ENCODE data around the gene TIMM23. TPM values are rescaled to one million over a fixed set of nuclear protein-coding genes. Genes with fewer than 3 reads are reported as not detected.
"Not testable (repeated sequence)": the region's sequence is repeated elsewhere in the genome, so short reads cannot be mapped to it uniquely, and the experiment has no call there.

Gene TIMM23
- total and polyA plus RNA-seq, 2 donors (not counting 3 experiments of a cell fraction or from before 2014, with no cell fraction given): 78.1 to 94.6 TPM

DNA sequence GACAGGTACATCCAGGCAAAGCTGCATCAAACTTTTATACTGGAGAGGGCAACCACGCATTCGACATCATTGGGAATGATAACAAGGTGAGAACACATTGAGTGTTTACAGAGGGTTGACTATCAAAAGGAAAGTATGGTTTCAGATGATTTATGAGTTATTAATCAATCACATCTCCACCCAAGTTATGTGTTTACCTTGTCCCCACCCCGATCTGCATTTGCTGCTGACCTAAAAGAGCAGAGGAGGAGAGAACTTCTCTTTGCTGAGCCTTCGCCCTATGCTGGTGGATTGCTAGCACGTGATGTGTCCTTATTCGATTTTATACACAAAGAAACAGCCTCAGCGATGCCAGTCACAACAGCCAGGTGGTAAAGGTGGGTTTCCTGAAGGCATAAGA, 74.0 kb downstream of the TIMM23 start, which contains the start of gene MSMB:
Gene MSMB (minus strand): TSS at position 9 of the 400 bp plus-strand sequence. CDS start 32 bp downstream, outside the sequence.
- Histone ChIP-seq H3K36me3 (ENCODE audit: control insufficient read depth in 2 of 2, extremely low read depth in 1 of 2, insufficient read depth in 2 of 2, low read length in 2 of 2) (no peaks in the 10 kb centered on the region), H2AFZ (ENCODE audit: low read depth, low read length) (no peak within 1 kb of the TSS), H3K27ac (ENCODE audit: insufficient read depth, low read depth, low read length) (no peak within 1 kb of the TSS), H3K9me1 (replicated peaks; ENCODE audit: control insufficient read depth, extremely low read depth, insufficient read depth, low read length) (no peaks in the 10 kb centered on the region), H3K9me3 (replicated peaks; ENCODE audit: control insufficient read depth, insufficient read depth, low read length) (no peaks in the 10 kb centered on the region), H3K4me1 (ENCODE audit: control insufficient read depth, extremely low read depth, insufficient read depth, low read length) (no peaks in the 10 kb centered on the region), H3K4me3 (replicated peaks in 1 of 3; ENCODE audit: insufficient read depth in 1 of 3, low read depth in 1 of 3, low read length in 3 of 3) (no peak within 1 kb of the TSS), H4K20me1 (replicated peaks; ENCODE audit: control insufficient read depth, extremely low read depth, insufficient read depth, low read length) (no peaks in the 10 kb centered on the region), H3K27me3 (ENCODE audit: control insufficient read depth in 2 of 2, insufficient read depth in 2 of 2, low read length in 2 of 2) (peaks cover 7 to 10% of the 10 kb centered on the region in 2 experiments), H3K9ac (replicated peaks; ENCODE audit: extremely low read depth, insufficient read depth, low read length) (no peak within 1 kb of the TSS), H3K4me2 (ENCODE audit: insufficient read depth, low read length) (no peak within 1 kb of the TSS), H3K79me2 (ENCODE audit: control insufficient read depth, insufficient read depth, low read length) (no peaks in the 10 kb centered on the region)
- CTCF ChIA-PET: no interaction called here
- BruUV-seq (replicated peaks): no TSS peak
- DNase-seq (ENCODE audit: low read depth, low spot score): no peak
- FAIRE-seq: no peak
- dilution Hi-C loops (cut with MboI; ENCODE audit: extremely low pct_ligation_motif_present, low sequenced_read_pairs) (no loop called here), intact Hi-C loops (cut with micrococcal nuclease) (no loop called here)
- TF ChIP-seq POLR2AphosphoS5 (IDR thresholded peaks at IDR 0.05; ENCODE audit: insufficient read depth, low read depth, low read length): no peak
- TF ChIP-seq EZH2 (IDR thresholded peaks at IDR 0.05; ENCODE audit: borderline replicate concordance, low read depth, low read length, severe bottlenecking): no peak
- POLR2A ChIA-PET: no interaction called here

DNA sequence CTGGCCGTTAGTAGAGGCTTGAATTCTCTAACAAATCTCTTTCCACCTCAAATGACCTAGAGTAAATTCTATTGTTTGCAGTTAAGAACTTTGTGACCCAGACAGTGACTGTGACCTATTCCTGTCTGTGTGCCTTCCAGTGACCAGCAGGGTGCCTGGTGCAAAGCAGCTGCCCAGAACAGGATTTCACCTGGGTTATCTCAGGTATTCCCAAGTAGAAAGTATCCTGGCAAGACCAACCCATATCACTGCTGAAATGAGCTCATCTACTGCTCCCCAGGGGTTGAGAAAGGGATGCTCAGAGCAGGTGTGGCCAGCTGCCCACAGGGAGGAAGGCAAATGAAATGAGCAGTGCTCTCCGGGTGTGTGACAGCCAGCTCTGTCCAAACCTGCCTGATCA, 75.9 kb downstream of the TIMM23 start:
- H3K9me3 ChIP-seq (replicated peaks; ENCODE audit: control insufficient read depth, insufficient read depth, low read length): no peaks in the 10 kb centered on the region
- no peak overlapping the region for H3K4me3 ChIP-seq (replicated peaks in 1 of 3; ENCODE audit: insufficient read depth in 1 of 3, low read depth in 1 of 3, low read length in 3 of 3)
- TF ChIP-seq EZH2 (IDR thresholded peaks at IDR 0.05; ENCODE audit: borderline replicate concordance, low read depth, low read length, severe bottlenecking) (no peak), GATA2 (IDR thresholded peaks at IDR 0.05; ENCODE audit: insufficient read depth, insufficient read length, low read depth, low read length) (no peak), POLR2A (IDR thresholded peaks at IDR 0.05; ENCODE audit: low read depth, low read length) (no peak), FOS (IDR thresholded peaks at IDR 0.05; ENCODE audit: borderline replicate concordance, insufficient read depth, low read length) (no peak), JUN (IDR thresholded peaks at IDR 0.05; ENCODE audit: borderline replicate concordance, insufficient read depth, insufficient read length, low read depth) (no peak), MYC (IDR thresholded peaks at IDR 0.05; ENCODE audit: low read depth, low read length) (no peak), POLR2AphosphoS5 (IDR thresholded peaks at IDR 0.05; ENCODE audit: insufficient read depth, low read depth, low read length) (no peak)
- TF ChIP-seq, protein P1, sequence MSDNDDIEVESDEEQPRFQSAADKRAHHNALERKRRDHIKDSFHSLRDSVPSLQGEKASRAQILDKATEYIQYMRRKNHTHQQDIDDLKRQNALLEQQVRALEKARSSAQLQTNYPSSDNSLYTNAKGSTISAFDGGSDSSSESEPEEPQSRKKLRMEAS (IDR thresholded peaks at IDR 0.05; ENCODE audit: insufficient read depth, insufficient read length): no peak
- TF ChIP-seq, protein P2, sequence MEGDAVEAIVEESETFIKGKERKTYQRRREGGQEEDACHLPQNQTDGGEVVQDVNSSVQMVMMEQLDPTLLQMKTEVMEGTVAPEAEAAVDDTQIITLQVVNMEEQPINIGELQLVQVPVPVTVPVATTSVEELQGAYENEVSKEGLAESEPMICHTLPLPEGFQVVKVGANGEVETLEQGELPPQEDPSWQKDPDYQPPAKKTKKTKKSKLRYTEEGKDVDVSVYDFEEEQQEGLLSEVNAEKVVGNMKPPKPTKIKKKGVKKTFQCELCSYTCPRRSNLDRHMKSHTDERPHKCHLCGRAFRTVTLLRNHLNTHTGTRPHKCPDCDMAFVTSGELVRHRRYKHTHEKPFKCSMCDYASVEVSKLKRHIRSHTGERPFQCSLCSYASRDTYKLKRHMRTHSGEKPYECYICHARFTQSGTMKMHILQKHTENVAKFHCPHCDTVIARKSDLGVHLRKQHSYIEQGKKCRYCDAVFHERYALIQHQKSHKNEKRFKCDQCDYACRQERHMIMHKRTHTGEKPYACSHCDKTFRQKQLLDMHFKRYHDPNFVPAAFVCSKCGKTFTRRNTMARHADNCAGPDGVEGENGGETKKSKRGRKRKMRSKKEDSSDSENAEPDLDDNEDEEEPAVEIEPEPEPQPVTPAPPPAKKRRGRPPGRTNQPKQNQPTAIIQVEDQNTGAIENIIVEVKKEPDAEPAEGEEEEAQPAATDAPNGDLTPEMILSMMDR (IDR thresholded peaks at IDR 0.05; ENCODE audit: extremely low read depth in 1 of 2, insufficient read depth in 1 of 2, low read depth in 1 of 2, low read length in 2 of 2): no peak
- DNase-seq (ENCODE audit: low read depth, low spot score): no peak
- no peak overlapping the region for H3K9ac ChIP-seq (replicated peaks; ENCODE audit: extremely low read depth, insufficient read depth, low read length)
- no peaks in the 10 kb centered on the region for H4K20me1 ChIP-seq (replicated peaks; ENCODE audit: control insufficient read depth, extremely low read depth, insufficient read depth, low read length)
- POLR2A ChIA-PET: no interaction called here
- H3K36me3 ChIP-seq (ENCODE audit: control insufficient read depth in 2 of 2, extremely low read depth in 1 of 2, insufficient read depth in 2 of 2, low read length in 2 of 2): no peaks in the 10 kb centered on the region
- CTCF ChIA-PET: no interaction called here
- H3K9me1 ChIP-seq (replicated peaks; ENCODE audit: control insufficient read depth, extremely low read depth, insufficient read depth, low read length): no peaks in the 10 kb centered on the region
- FAIRE-seq: no peak
- H3K4me1 ChIP-seq (ENCODE audit: control insufficient read depth, extremely low read depth, insufficient read depth, low read length): no peaks in the 10 kb centered on the region
- intact Hi-C loops (cut with micrococcal nuclease): no loop called here
- H3K27ac ChIP-seq (ENCODE audit: insufficient read depth, low read depth, low read length): no peak overlapping the region
- no peaks in the 10 kb centered on the region for H3K79me2 ChIP-seq (ENCODE audit: control insufficient read depth, insufficient read depth, low read length)
- no peak overlapping the region for H3K4me2 ChIP-seq (ENCODE audit: insufficient read depth, low read length)
- dilution Hi-C loops (cut with MboI; ENCODE audit: extremely low pct_ligation_motif_present, low sequenced_read_pairs): no loop called here
- no peak overlapping the region for H2AFZ ChIP-seq (ENCODE audit: low read depth, low read length)
- BruUV-seq (replicated peaks): no TSS peak
- peaks cover 0 to 8% of the 10 kb centered on the region in 2 experiments for H3K27me3 ChIP-seq (ENCODE audit: control insufficient read depth in 2 of 2, insufficient read depth in 2 of 2, low read length in 2 of 2)

DNA sequence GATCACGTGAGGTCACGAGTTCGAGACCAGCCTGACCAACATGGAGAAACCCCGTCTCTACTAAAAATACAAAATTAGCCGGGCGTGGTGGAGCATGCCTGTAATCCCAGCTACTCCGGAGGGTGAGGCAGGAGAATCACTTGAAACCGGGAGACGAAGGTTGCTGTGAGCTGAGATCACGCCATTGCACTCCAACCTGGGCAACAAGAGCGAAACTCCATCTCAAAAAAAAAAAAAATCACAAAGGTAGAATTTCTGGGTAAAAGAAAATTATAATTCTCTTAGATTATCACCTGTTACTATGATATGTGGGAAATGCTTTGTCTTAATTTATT, 77.2 kb downstream of the TIMM23 start:
- BruUV-seq (replicated peaks); POLR2A ChIA-PET; FAIRE-seq; DNase-seq (ENCODE audit: low read depth, low spot score); dilution Hi-C loops (cut with MboI; ENCODE audit: extremely low pct_ligation_motif_present, low sequenced_read_pairs); H4K20me1 ChIP-seq (replicated peaks; ENCODE audit: control insufficient read depth, extremely low read depth, insufficient read depth, low read length); H2AFZ ChIP-seq (ENCODE audit: low read depth, low read length); H3K4me2 ChIP-seq (ENCODE audit: insufficient read depth, low read length); H3K79me2 ChIP-seq (ENCODE audit: control insufficient read depth, insufficient read depth, low read length); H3K27ac ChIP-seq (ENCODE audit: insufficient read depth, low read depth, low read length); H3K27me3 ChIP-seq (ENCODE audit: control insufficient read depth in 2 of 2, insufficient read depth in 2 of 2, low read length in 2 of 2); H3K9me1 ChIP-seq (replicated peaks; ENCODE audit: control insufficient read depth, extremely low read depth, insufficient read depth, low read length); CTCF ChIA-PET; H3K4me1 ChIP-seq (ENCODE audit: control insufficient read depth, extremely low read depth, insufficient read depth, low read length); intact Hi-C loops (cut with micrococcal nuclease); H3K9me3 ChIP-seq (replicated peaks; ENCODE audit: control insufficient read depth, insufficient read depth, low read length); H3K9ac ChIP-seq (replicated peaks; ENCODE audit: extremely low read depth, insufficient read depth, low read length); H3K36me3 ChIP-seq (ENCODE audit: control insufficient read depth in 2 of 2, extremely low read depth in 1 of 2, insufficient read depth in 2 of 2, low read length in 2 of 2); H3K4me3 ChIP-seq (replicated peaks in 1 of 3; ENCODE audit: insufficient read depth in 1 of 3, low read depth in 1 of 3, low read length in 3 of 3): not testable (repeated sequence)

Measured in endothelial cell of umbilical vein (primary cell).